HG03439 (cell line): ENCODE data around the gene LRRC59.

ENCODE experiments used
- ATAC-seq: cut with Tn5 transposase; IDR thresholded peaks from one replicate; pipeline ENCODE4 v1.9.1; 2021; ENCODE audit warnings: mild to moderate bottlenecking, moderate library complexity; ENCODE audit not compliant: unreplicated experiment

LRRC59 gene

DNA sequence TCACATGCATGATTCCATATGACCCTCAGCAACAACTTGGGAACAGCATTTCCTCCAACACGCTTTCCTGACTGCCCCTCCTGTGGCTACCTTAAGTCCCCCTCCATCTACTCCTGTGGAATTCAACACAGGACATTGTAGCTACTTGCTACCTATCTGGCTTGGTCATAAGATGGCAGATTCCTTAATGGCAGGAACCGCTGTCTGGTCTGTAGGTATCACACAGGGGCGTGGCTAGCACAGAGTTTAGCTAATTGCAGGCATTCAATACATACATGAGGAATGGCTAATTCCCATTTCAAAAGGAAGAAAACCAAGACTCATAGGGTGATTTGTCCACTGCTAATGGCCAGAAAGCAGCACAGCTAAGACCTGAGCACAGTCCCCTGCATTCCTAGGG is 8.6 kb downstream of the LRRC59 start:
- no peak for ATAC-seq

DNA sequence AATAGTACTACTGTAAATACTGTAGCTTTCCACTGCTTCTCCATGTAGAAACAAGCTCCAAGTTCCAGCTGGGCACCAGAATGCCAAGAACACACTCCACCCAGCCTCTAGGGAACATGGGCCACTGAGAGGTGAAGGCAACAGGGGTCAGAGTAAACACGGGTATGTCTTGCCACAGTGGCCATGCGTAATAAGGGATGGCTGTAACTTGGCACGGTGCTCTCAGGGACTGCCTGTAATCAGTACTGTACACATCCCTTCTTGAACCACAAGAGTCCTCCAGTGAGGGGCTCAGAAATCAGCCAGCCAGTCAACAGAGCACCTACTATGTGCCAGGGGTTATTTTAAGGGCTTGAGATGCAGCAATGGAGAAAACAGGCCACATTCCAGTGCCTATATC is 10.8 kb downstream of the LRRC59 start:
- ATAC-seq: no peak

DNA sequence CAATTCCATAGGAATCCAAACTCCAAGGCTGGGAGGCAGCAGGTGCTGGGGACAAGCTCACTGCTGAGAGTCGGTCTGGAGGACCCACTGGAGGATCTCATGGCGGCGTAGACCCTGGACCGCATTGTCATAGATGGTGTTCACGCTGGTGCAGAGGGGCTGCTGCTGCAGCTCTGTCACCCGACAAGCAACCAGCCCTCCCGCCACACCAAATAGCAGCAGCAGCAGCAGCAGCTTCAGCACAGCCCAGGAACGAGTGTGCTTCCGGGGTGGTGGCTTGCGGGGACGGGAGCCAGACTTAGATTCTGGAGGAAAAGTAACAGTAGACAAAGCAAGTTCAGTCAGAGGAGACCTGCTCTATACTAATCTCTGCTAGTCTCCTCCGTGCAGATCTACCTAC is 14.4 kb downstream of the LRRC59 start:
- ATAC-seq: no peak

DNA sequence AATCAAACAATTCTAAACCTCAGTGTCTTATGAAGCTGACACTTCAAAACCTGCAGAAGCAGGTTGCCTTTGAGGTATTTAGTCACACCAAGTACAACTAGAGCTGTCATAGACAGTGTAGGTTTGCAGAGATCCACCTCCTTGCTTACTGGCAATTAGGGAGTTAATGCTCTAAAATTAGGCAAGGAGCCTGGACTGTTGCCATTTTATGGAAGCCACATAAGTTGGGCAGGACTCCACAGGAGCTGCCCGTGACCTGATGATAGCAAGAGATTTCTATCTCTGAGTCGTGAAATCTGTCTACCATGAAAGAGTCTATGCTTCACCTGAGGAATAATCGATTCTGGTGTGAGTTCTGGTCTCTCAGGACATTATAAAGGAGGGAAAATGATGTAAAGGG is 15.4 kb downstream of the LRRC59 start:
- no peak for ATAC-seq

GRCh38 chr17:50381260-50381815 is 16.0 kb downstream of the LRRC59 start:
- no peak for ATAC-seq

GRCh38 chr17:50380369-50381259 is 16.7 kb downstream of the LRRC59 start:
- no peak for ATAC-seq

- ATAC-seq: no peak
These were observed 17.8 kb downstream of the LRRC59 start for GRCh38 chr17:50379351-50380132.

- ATAC-seq: no peak
These were observed 21.3 kb downstream of the LRRC59 start for GRCh38 chr17:50375858-50376538.

- no peak for ATAC-seq
These were observed 23.6 kb downstream of the LRRC59 start for GRCh38 chr17:50373705-50374104.

GRCh38 chr17:50372758-50373556 is 24.4 kb downstream of the LRRC59 start, which contains the start of the genes EME1 and MRPL27:
TSS of gene EME1 (plus strand) at chr17:50373229. CDS start at chr17:50375209, 1,980 bp downstream.
TSS of gene MRPL27 (minus strand) at chr17:50373184. CDS start at chr17:50373170, 14 bp downstream.
- ATAC-seq: peak; percentile 86

- no peak for ATAC-seq
These were observed 25.0 kb downstream of the LRRC59 start for GRCh38 chr17:50372222-50372757.

- ATAC-seq: no peak
These were observed 25.8 kb downstream of the LRRC59 start for GRCh38 chr17:50371526-50371925.

- no peak for ATAC-seq
These were observed 27.3 kb downstream of the LRRC59 start for GRCh38 chr17:50370052-50370451.

DNA sequence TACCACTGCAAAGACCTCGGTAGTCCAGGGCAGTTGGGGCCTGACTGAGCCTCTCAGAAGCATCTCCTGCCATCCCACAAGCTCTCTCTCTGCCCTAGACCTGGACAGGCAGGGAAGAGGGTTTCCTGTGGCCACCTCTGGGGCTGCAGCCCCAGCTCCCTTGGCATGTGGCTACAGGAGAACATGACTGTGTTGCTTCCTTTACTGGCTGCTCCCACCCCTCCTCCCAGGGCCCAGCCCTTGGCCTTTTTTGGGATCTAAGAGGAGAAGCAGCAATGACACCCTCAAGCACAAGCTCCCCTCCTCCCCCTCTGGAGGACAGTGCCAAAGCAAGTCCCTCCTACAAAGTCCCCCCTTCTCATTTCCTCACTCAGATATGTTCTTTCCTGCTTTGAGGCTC is 29.9 kb downstream of the LRRC59 start:
- no peak for ATAC-seq

- no peak for ATAC-seq
These were observed 31.5 kb downstream of the LRRC59 start for GRCh38 chr17:50365649-50366393.

- ATAC-seq: no peak
These were observed 32.2 kb downstream of the LRRC59 start for GRCh38 chr17:50365165-50365564.

GRCh38 chr17:50364715-50365114 is 32.6 kb downstream of the LRRC59 start:
- ATAC-seq: no peak

GRCh38 chr17:50364061-50364458 is 33.3 kb downstream of the LRRC59 start:
- ATAC-seq: no peak
